GM12892 (cell line): ENCODE data around the gene AOAH.

Experiments
- POLR2A ChIP-seq: IDR thresholded peaks from 2 replicates; pipeline ENCODE4 v1.6.1; 2011; ENCODE audit warnings: low read depth, low read length, control low read depth
- POLR2AphosphoS5 ChIP-seq: IDR thresholded peaks from 2 replicates; pipeline ENCODE4 v1.6.1; 2011; ENCODE audit warnings: low read depth, low read length, control low read depth
- TAF1 ChIP-seq: IDR thresholded peaks from 2 replicates; pipeline ENCODE4 v1.6.1; 2011; ENCODE audit warnings: low read depth, mild to moderate bottlenecking, control low read depth, low read length, borderline replicate concordance

DNA sequence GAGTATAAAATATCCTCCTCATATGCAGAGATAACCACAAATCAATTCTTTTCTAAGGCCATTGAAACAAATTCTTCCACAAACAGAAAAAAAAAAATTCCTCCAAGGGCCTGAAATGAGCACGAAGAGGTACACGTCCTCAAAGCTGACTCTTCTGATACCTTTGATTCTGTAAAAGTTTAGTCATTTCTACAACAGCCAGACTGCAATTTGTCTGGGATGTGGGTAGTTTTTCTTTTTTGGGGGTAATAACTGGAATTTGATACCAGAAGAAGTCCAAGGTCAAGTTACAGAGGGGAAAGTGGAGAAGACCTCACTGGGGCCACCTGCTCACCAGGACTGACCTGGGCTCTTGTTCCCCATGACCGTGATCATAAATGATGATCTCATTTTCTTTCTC is 121.8 kb downstream of the AOAH start:
- no peak for TF ChIP-seq POLR2A
- TF ChIP-seq TAF1 = no peak
- no peak for TF ChIP-seq POLR2AphosphoS5
